ENCODE results near the gene SEPTIN12.

DNA sequence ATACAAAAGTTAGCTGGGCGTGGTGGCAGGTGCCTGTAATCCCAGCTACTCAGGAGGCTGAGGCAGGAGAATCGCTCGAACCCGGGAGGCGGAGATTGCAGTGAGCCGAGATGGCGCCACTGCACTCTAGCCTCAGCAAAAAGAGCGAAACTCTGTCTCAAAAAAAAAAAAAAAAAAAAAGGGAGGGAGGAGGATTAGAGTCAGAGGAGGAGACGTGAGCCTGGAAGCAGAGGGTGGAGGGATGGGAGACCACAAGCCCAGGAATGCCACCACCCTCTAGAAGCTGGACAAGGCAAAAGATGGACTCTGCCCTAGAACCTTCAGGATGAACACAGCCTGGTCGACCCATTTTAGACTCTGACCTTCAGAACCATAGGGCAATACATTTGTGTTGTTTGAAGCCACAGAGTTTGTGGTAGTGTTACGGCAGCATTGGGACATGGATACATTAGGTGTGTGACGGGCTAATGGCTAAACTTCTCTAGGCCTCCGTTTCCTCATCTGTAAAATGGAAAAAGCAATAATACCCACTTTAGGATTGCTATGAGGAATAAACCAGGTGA is 4.9 kb upstream of the SEPTIN12 start:
- TF ChIP-seq, protein P1, sequence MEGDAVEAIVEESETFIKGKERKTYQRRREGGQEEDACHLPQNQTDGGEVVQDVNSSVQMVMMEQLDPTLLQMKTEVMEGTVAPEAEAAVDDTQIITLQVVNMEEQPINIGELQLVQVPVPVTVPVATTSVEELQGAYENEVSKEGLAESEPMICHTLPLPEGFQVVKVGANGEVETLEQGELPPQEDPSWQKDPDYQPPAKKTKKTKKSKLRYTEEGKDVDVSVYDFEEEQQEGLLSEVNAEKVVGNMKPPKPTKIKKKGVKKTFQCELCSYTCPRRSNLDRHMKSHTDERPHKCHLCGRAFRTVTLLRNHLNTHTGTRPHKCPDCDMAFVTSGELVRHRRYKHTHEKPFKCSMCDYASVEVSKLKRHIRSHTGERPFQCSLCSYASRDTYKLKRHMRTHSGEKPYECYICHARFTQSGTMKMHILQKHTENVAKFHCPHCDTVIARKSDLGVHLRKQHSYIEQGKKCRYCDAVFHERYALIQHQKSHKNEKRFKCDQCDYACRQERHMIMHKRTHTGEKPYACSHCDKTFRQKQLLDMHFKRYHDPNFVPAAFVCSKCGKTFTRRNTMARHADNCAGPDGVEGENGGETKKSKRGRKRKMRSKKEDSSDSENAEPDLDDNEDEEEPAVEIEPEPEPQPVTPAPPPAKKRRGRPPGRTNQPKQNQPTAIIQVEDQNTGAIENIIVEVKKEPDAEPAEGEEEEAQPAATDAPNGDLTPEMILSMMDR (IDR thresholded peaks at IDR 0.05; ENCODE audit: poor library complexity, severe bottlenecking): no peak
- no peak for TF ChIP-seq POLR2AphosphoS5 (IDR thresholded peaks at IDR 0.05)

Data from neural cell (in vitro differentiated cells).